Stimulated activated memory B cell treated with anti-CD40 and anti-IgM and Interleukin-4, amounts not matched to agents 10 μg/mL and 1 μg/mL and 100 μg/mL, for 72 hours (primary cell): Measurements from ENCODE around the gene POMT2.
A peak's percentile ranks its signal among the peaks of the same experiment; 100 is the strongest.

Experiments
- ATAC-seq: fragments of 150-1000 bp; cut with Tn5 transposase; 2 replicates; pipeline ENCODE4 v1.10.0; 2021
- H3K27ac Mint-ChIP-seq: one replicate; pipeline ENCODE4 v1.8.0; 2022; ENCODE audit warnings: mild to moderate bottlenecking, mixed read lengths
- H3K27me3 Mint-ChIP-seq: one replicate; pipeline ENCODE4 v1.8.0; 2022; ENCODE audit warnings: mixed read lengths
- H3K36me3 Mint-ChIP-seq: one replicate; pipeline ENCODE4 v1.8.0; 2022; ENCODE audit warnings: mixed read lengths
- H3K4me1 Mint-ChIP-seq: one replicate; pipeline ENCODE4 v1.8.0; 2022; ENCODE audit warnings: mixed read lengths
- H3K4me3 Mint-ChIP-seq: one replicate; pipeline ENCODE4 v1.8.0; 2022; ENCODE audit warnings: mild to moderate bottlenecking, moderate library complexity, mixed read lengths
- H3K9me3 Mint-ChIP-seq: one replicate; pipeline ENCODE4 v1.8.0; 2022; ENCODE audit warnings: mixed read lengths

The POMT2 gene

DNA sequence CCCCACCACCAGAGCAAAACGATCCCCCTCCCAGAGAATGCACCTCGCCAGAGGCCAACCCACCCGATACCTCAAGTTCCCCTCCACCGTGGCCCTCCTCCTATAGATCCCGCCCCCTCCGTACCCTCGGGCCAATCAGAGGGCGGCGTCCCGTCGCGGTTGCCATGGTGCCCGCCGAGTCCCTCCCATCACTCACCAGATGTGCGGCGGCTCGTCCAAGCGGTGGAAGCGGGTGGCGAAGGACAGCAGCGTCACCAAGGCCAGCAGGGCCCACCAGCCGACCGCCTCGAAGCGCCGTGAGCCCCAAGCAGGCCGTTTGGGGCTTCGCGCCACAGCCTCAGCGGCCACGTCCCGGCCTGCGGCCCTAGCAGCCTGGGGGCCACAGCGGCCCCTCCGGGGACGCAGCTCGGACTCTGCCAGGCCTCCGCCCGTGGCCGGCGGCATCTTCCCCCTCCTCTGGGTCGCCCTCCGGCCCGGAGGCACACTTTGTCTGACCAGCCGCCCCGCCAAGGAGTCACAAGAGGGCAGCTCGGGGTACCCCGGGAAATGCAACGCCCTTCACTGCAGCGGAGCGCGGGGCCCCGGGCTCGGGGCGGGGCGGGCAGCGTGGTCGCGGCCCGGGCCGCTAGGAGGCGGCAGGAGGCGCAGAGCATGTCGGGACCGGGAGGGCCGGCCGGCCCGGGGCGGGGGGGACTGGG lies at the start of gene POMT2:
POMT2 (minus strand) TSS at position 646 of the 698 bp plus-strand sequence; CDS start at position 444, 202 bp downstream.
- ATAC-seq: peak; percentile 87
- H3K27ac Mint-ChIP-seq: peak within 1 kb of the TSS; percentile 97
- no peaks in the 10 kb centered on the region for H3K9me3 Mint-ChIP-seq
- no peaks in the 10 kb centered on the region for H3K27me3 Mint-ChIP-seq
- H3K36me3 Mint-ChIP-seq: no peaks in the 10 kb centered on the region
- H3K4me3 Mint-ChIP-seq: peak within 1 kb of the TSS; percentile 95
- H3K4me1 Mint-ChIP-seq: peaks cover 21% of the 10 kb centered on the region

DNA sequence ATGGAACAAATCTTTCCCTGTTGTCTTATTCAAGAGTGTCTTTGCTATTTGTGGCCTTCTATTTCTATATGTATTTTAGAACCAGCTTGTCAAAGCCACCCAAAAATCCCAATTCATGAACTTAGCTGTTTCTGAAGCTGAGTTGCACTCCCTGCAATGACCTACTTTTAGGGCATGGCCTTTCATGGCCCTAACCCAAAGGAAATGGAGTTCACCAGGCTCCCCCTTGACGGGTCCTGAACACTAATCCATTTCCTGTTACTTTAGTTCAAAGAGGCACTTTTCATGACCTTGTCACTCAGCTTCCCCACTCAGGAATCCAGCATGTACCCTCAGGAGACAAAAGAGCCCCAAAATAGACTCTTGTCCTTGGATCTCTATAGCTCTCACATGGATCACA lies 48.6 kb upstream of the POMT2 start:
- no peaks in the 10 kb centered on the region for H3K9me3 Mint-ChIP-seq
- no peak for ATAC-seq
- H3K27ac Mint-ChIP-seq: peak overlapping the region; percentile 35
- H3K27me3 Mint-ChIP-seq: no peaks in the 10 kb centered on the region
- H3K36me3 Mint-ChIP-seq: peaks cover 25% of the 10 kb centered on the region
- peaks cover 72% of the 10 kb centered on the region for H3K4me1 Mint-ChIP-seq
- H3K4me3 Mint-ChIP-seq: no peak overlapping the region

GRCh38 chr14:77364146-77364545 lies 43.5 kb upstream of the POMT2 start:
- no peaks in the 10 kb centered on the region for H3K9me3 Mint-ChIP-seq
- no peak for ATAC-seq
- peaks cover 26% of the 10 kb centered on the region for H3K36me3 Mint-ChIP-seq
- H3K4me3 Mint-ChIP-seq: no peak overlapping the region
- peak overlapping the region; percentile 25 for H3K27ac Mint-ChIP-seq
- H3K27me3 Mint-ChIP-seq: no peaks in the 10 kb centered on the region
- H3K4me1 Mint-ChIP-seq: peaks cover 75% of the 10 kb centered on the region

DNA sequence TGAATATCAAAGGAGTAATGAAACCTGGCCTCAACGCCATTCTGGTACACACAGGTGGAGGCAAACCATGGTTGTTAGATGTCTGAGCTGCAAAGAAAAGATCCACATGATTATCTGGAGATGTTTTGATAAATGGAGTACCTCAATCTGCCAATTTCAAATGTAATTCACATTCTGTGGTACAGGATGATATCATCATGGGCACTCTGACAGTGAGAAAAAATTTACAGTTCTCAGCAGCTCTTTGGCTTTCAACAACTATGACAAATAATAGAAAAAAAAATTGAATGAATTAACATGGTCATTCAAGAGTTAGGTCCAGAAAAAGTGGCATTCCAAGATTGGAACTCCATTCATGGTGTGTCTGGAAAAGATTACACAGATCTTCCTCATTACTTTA lies 38.9 kb upstream of the POMT2 start:
- no peak for ATAC-seq
- peaks cover 52% of the 10 kb centered on the region for H3K4me1 Mint-ChIP-seq
- H3K27me3 Mint-ChIP-seq: no peaks in the 10 kb centered on the region
- no peaks in the 10 kb centered on the region for H3K9me3 Mint-ChIP-seq
- peaks cover 22% of the 10 kb centered on the region for H3K36me3 Mint-ChIP-seq
- H3K27ac Mint-ChIP-seq: no peak overlapping the region
- H3K4me3 Mint-ChIP-seq: no peak overlapping the region

- Mint-ChIP-seq H3K27ac (peak overlapping the region; percentile 8), H3K27me3 (no peaks in the 10 kb centered on the region), H3K4me3 (no peak overlapping the region), H3K4me1 (peaks cover 32% of the 10 kb centered on the region), H3K36me3 (peaks cover 18% of the 10 kb centered on the region), H3K9me3 (no peaks in the 10 kb centered on the region)
- no peak for ATAC-seq
These were observed 36.2 kb upstream of the POMT2 start for GRCh38 chr14:77356899-77357298.

- Mint-ChIP-seq H3K27me3 (no peaks in the 10 kb centered on the region), H3K9me3 (no peaks in the 10 kb centered on the region), H3K27ac (no peak overlapping the region), H3K4me1 (peaks cover 21% of the 10 kb centered on the region), H3K4me3 (no peak overlapping the region), H3K36me3 (peaks cover 9% of the 10 kb centered on the region)
- no peak for ATAC-seq
These were observed 35.1 kb upstream of the POMT2 start for GRCh38 chr14:77355811-77356210.

GRCh38 chr14:77353469-77354141 lies 32.9 kb upstream of the POMT2 start:
- no peaks in the 10 kb centered on the region for H3K9me3 Mint-ChIP-seq
- ATAC-seq: no peak
- H3K4me3 Mint-ChIP-seq: no peak overlapping the region
- no peaks in the 10 kb centered on the region for H3K27me3 Mint-ChIP-seq
- H3K4me1 Mint-ChIP-seq: peaks cover 22% of the 10 kb centered on the region
- no peak overlapping the region for H3K27ac Mint-ChIP-seq
- peaks cover 27% of the 10 kb centered on the region for H3K36me3 Mint-ChIP-seq

DNA sequence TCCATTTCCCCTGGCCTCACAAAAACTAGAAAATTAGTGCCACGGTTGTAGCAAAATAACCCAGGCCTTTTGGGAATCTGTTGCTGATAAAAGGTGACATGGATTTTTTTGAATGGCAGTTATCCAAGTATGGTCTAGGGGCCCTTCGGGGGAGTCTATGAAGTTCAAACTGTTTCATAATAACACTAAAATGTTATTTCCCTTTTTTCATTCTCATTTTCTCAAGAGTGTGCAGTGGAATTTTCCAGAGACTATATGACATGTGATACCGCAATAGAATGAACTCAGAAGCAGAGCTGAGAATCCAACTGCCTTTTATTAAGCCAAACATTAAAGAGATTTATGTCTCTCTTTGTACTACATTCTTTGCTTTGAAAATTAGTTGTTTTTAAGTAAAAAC lies 27.1 kb upstream of the POMT2 start:
- peak; percentile 81 for ATAC-seq
- Mint-ChIP-seq H3K9me3 (no peaks in the 10 kb centered on the region), H3K4me3 (no peak overlapping the region), H3K4me1 (peaks cover 18% of the 10 kb centered on the region), H3K27me3 (no peaks in the 10 kb centered on the region), H3K36me3 (peaks cover 48% of the 10 kb centered on the region), H3K27ac (peak overlapping the region; percentile 81)

- peaks cover 61% of the 10 kb centered on the region for H3K36me3 Mint-ChIP-seq
- no peaks in the 10 kb centered on the region for H3K9me3 Mint-ChIP-seq
- no peaks in the 10 kb centered on the region for H3K27me3 Mint-ChIP-seq
- peak overlapping the region; percentile 81 for H3K27ac Mint-ChIP-seq
- ATAC-seq: no peak
- H3K4me1 Mint-ChIP-seq: peaks cover 18% of the 10 kb centered on the region
- H3K4me3 Mint-ChIP-seq: no peak overlapping the region
These were observed 25.8 kb upstream of the POMT2 start for GRCh38 chr14:77346495-77346894.

- Mint-ChIP-seq H3K36me3 (peaks cover 56% of the 10 kb centered on the region), H3K27ac (no peak overlapping the region)
These were observed 23.8 kb upstream of the POMT2 start for GRCh38 chr14:77344377-77344996.

GRCh38 chr14:77343662-77344061 lies 23.0 kb upstream of the POMT2 start:
- H3K27me3 Mint-ChIP-seq: no peaks in the 10 kb centered on the region
- H3K4me3 Mint-ChIP-seq: no peak overlapping the region
- peaks cover 8% of the 10 kb centered on the region for H3K4me1 Mint-ChIP-seq
- H3K27ac Mint-ChIP-seq: no peak overlapping the region
- H3K36me3 Mint-ChIP-seq: peaks cover 57% of the 10 kb centered on the region
- no peaks in the 10 kb centered on the region for H3K9me3 Mint-ChIP-seq
- no peak for ATAC-seq

More at GRCh38 chr14:77344377-77344996, 23.8 kb upstream of the POMT2 start:
- Mint-ChIP-seq H3K4me3 (no peak overlapping the region), H3K27me3 (no peaks in the 10 kb centered on the region), H3K9me3 (no peaks in the 10 kb centered on the region), H3K4me1 (peaks cover 13% of the 10 kb centered on the region)
- ATAC-seq: no peak

- peaks cover 57% of the 10 kb centered on the region for H3K36me3 Mint-ChIP-seq
- ATAC-seq: no peak
- H3K27ac Mint-ChIP-seq: no peak overlapping the region
These were observed 22.2 kb upstream of the POMT2 start for GRCh38 chr14:77342726-77343397.

GRCh38 chr14:77340389-77340788 lies 19.7 kb upstream of the POMT2 start:
- no peak for ATAC-seq
- H3K36me3 Mint-ChIP-seq: peaks cover 55% of the 10 kb centered on the region
- H3K27ac Mint-ChIP-seq: no peak overlapping the region
- no peaks in the 10 kb centered on the region for H3K27me3 Mint-ChIP-seq
- no peaks in the 10 kb centered on the region for H3K9me3 Mint-ChIP-seq
- no peaks in the 10 kb centered on the region for H3K4me1 Mint-ChIP-seq
- no peak overlapping the region for H3K4me3 Mint-ChIP-seq

More at GRCh38 chr14:77342726-77343397, 22.2 kb upstream of the POMT2 start:
- no peaks in the 10 kb centered on the region for H3K9me3 Mint-ChIP-seq
- H3K4me3 Mint-ChIP-seq: no peak overlapping the region
- H3K4me1 Mint-ChIP-seq: peaks cover 8% of the 10 kb centered on the region
- H3K27me3 Mint-ChIP-seq: no peaks in the 10 kb centered on the region

- peaks cover 48% of the 10 kb centered on the region for H3K36me3 Mint-ChIP-seq
- H3K9me3 Mint-ChIP-seq: no peaks in the 10 kb centered on the region
- ATAC-seq: no peak
- H3K4me3 Mint-ChIP-seq: no peak overlapping the region
- no peaks in the 10 kb centered on the region for H3K27me3 Mint-ChIP-seq
- H3K4me1 Mint-ChIP-seq: no peaks in the 10 kb centered on the region
- H3K27ac Mint-ChIP-seq: no peak overlapping the region
These were observed 18.7 kb upstream of the POMT2 start for GRCh38 chr14:77339407-77339806.

DNA sequence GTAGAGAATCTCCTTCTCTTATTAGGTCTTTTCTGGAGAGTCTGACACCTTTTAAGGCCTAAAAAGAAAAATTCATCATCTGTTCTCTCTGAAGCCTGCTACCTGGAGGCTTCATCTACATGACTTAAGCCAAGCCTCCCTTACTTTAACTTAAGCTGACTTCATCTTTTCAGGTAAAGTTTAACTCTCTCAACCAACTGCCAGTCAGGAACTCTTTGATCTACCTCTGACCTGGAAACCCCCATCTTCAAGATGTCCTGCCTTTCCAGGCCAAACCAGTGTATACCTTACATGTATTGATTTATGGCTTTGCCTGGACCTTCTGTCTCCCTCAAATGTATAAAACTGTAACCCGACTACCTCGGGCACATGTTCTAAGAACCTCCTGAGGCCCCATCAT lies 17.6 kb upstream of the POMT2 start:
- no peak overlapping the region for H3K27ac Mint-ChIP-seq
- H3K4me1 Mint-ChIP-seq: no peaks in the 10 kb centered on the region
- H3K9me3 Mint-ChIP-seq: no peaks in the 10 kb centered on the region
- ATAC-seq: no peak
- H3K4me3 Mint-ChIP-seq: no peak overlapping the region
- H3K36me3 Mint-ChIP-seq: peaks cover 37% of the 10 kb centered on the region
- no peaks in the 10 kb centered on the region for H3K27me3 Mint-ChIP-seq
